ENCODE results near the gene PKNOX2. TPM values are rescaled to one million over a fixed set of nuclear protein-coding genes. Genes with fewer than 3 reads are reported as not detected.

PKNOX2 gene
- total RNA-seq, 1 experiment from 2014 or later = not detected

GRCh38 chr11:125281831-125282595 is 117.5 kb downstream of the PKNOX2 start:
- no TSS peak for BruUV-seq (replicated peaks)
- intact Hi-C loops (cut with micrococcal nuclease; ENCODE audit: unreplicated experiment) = loop anchor here (5.0 kb wide), 1 partner anchor 65 kb away; no protein-coding TSS in a partner anchor
- H3K4me3 ChIP-seq (ENCODE audit: low read depth, low read length) = no peak overlapping the region
- no peaks in the 10 kb centered on the region for H3K4me1 ChIP-seq
- H3K27me3 ChIP-seq (replicated peaks; ENCODE audit: control insufficient read depth, insufficient read depth, low read length) = peaks cover 1% of the 10 kb centered on the region; the same call in 1 of the 2 replicates
- ChIA-PET POLR2A (no interaction called here), CTCF (interaction anchor here (1.1 kb wide), 1 partner anchor 64 kb away, joined by 5 read pairs; no protein-coding TSS in a partner anchor)
- H3K4me1 Mint-ChIP-seq (ENCODE audit: low read depth, unreplicated experiment) = no peaks in the 10 kb centered on the region
- no peak for TF ChIP-seq CTCF (IDR thresholded peaks at IDR 0.05; ENCODE audit: insufficient read depth in 1 of 2, low read depth in 1 of 2, low read length in 1 of 2, severe bottlenecking in 1 of 2, unreplicated experiment in 1 of 2)
- no peak overlapping the region for H3K4me3 Mint-ChIP-seq (ENCODE audit: unreplicated experiment)
- DNase-seq = no peak
- no peaks in the 10 kb centered on the region for H3K9me3 Mint-ChIP-seq (ENCODE audit: unreplicated experiment)
- no peak overlapping the region for H3K27ac Mint-ChIP-seq (ENCODE audit: unreplicated experiment)
- H3K36me3 Mint-ChIP-seq (ENCODE audit: insufficient read depth, unreplicated experiment) = no peaks in the 10 kb centered on the region
- peaks cover 16% of the 10 kb centered on the region for H3K27me3 Mint-ChIP-seq (ENCODE audit: insufficient read depth, unreplicated experiment)
- no peaks in the 10 kb centered on the region for H3K9me3 ChIP-seq
- no peaks in the 10 kb centered on the region for H3K36me3 ChIP-seq (ENCODE audit: control insufficient read depth, insufficient read depth, low read length)

- Mint-ChIP-seq H3K4me1 (ENCODE audit: low read depth, unreplicated experiment) (no peaks in the 10 kb centered on the region), H3K9me3 (ENCODE audit: unreplicated experiment) (no peaks in the 10 kb centered on the region), H3K4me3 (ENCODE audit: unreplicated experiment) (no peak overlapping the region), H3K27ac (ENCODE audit: unreplicated experiment) (no peak overlapping the region), H3K27me3 (ENCODE audit: insufficient read depth, unreplicated experiment) (peaks cover 16% of the 10 kb centered on the region), H3K36me3 (ENCODE audit: insufficient read depth, unreplicated experiment) (no peaks in the 10 kb centered on the region)
- Histone ChIP-seq H3K36me3 (ENCODE audit: control insufficient read depth, insufficient read depth, low read length) (no peaks in the 10 kb centered on the region), H3K9me3 (no peaks in the 10 kb centered on the region), H3K4me1 (no peaks in the 10 kb centered on the region), H3K27me3 (replicated peaks; ENCODE audit: control insufficient read depth, insufficient read depth, low read length) (no peaks in the 10 kb centered on the region; the same call in 1 of the 2 replicates), H3K4me3 (ENCODE audit: low read depth, low read length) (no peak overlapping the region)
- CTCF ChIA-PET = interaction anchor here (1.1 kb wide), 1 partner anchor 63 kb away, joined by 5 read pairs; no protein-coding TSS in a partner anchor
- POLR2A ChIA-PET = no interaction called here
- no peak for TF ChIP-seq CTCF (IDR thresholded peaks at IDR 0.05; ENCODE audit: insufficient read depth in 1 of 2, low read depth in 1 of 2, low read length in 1 of 2, severe bottlenecking in 1 of 2, unreplicated experiment in 1 of 2)
- BruUV-seq (replicated peaks) = no TSS peak
- intact Hi-C loops (cut with micrococcal nuclease; ENCODE audit: unreplicated experiment) = loop anchor here (5.0 kb wide), 1 partner anchor 65 kb away; no protein-coding TSS in a partner anchor
- no peak for DNase-seq
Observed at GRCh38 chr11:125282596-125282914, 118.0 kb downstream of the PKNOX2 start.

- no peak for DNase-seq
- TF ChIP-seq CTCF (IDR thresholded peaks at IDR 0.05; ENCODE audit: insufficient read depth in 1 of 2, low read depth in 1 of 2, low read length in 1 of 2, severe bottlenecking in 1 of 2, unreplicated experiment in 1 of 2) = no peak
- no peaks in the 10 kb centered on the region for H3K27me3 ChIP-seq (replicated peaks; ENCODE audit: control insufficient read depth, insufficient read depth, low read length)
- intact Hi-C loops (cut with micrococcal nuclease; ENCODE audit: unreplicated experiment) = loop anchor here (5.0 kb wide), 1 partner anchor 63 kb away; no protein-coding TSS in a partner anchor
- ChIA-PET POLR2A (no interaction called here), CTCF (no interaction called here)
- Mint-ChIP-seq H3K4me1 (ENCODE audit: low read depth, unreplicated experiment) (no peaks in the 10 kb centered on the region), H3K4me3 (ENCODE audit: unreplicated experiment) (no peak overlapping the region), H3K9me3 (ENCODE audit: unreplicated experiment) (no peaks in the 10 kb centered on the region), H3K36me3 (ENCODE audit: insufficient read depth, unreplicated experiment) (no peaks in the 10 kb centered on the region), H3K27me3 (ENCODE audit: insufficient read depth, unreplicated experiment) (peaks cover 10% of the 10 kb centered on the region), H3K27ac (ENCODE audit: unreplicated experiment) (no peak overlapping the region)
- BruUV-seq (replicated peaks) = no TSS peak
- H3K36me3 ChIP-seq (ENCODE audit: control insufficient read depth, insufficient read depth, low read length) = no peaks in the 10 kb centered on the region
- H3K9me3 ChIP-seq = no peaks in the 10 kb centered on the region
- H3K4me1 ChIP-seq = no peaks in the 10 kb centered on the region
- no peak overlapping the region for H3K4me3 ChIP-seq (ENCODE audit: low read depth, low read length)
Observed at GRCh38 chr11:125284245-125284850, 119.8 kb downstream of the PKNOX2 start.

Data from Caco-2 (cell line).